ENCODE data around the gene KRT85.

KRT85 gene

GRCh38 chr12:52367876-52368275 is 595 bp upstream of the KRT85 start:
- no peak for DNase-seq (ENCODE audit: low spot score)

- DNase-seq (ENCODE audit: low spot score) = no peak
These were observed 2.3 kb downstream of the KRT85 start for GRCh38 chr12:52364901-52365489.

- DNase-seq (ENCODE audit: low spot score) = no peak
These were observed 3.2 kb downstream of the KRT85 start for GRCh38 chr12:52364061-52364460.

- no peak for DNase-seq (ENCODE audit: low spot score)
These were observed 4.1 kb downstream of the KRT85 start for GRCh38 chr12:52363111-52363679.

GRCh38 chr12:52362118-52362726 is 5.1 kb downstream of the KRT85 start:
- DNase-seq (ENCODE audit: low spot score) = no peak

- DNase-seq (ENCODE audit: low spot score) = no peak
These were observed 5.7 kb downstream of the KRT85 start for GRCh38 chr12:52361553-52361952.

GRCh38 chr12:52360663-52361271 is 6.5 kb downstream of the KRT85 start:
- DNase-seq (ENCODE audit: low spot score) = no peak

- no peak for DNase-seq (ENCODE audit: low spot score)
These were observed 7.1 kb downstream of the KRT85 start for GRCh38 chr12:52360106-52360662.

GRCh38 chr12:52359621-52360061 is 7.6 kb downstream of the KRT85 start:
- no peak for DNase-seq (ENCODE audit: low spot score)

GRCh38 chr12:52358575-52359350 is 8.5 kb downstream of the KRT85 start:
- no peak for DNase-seq (ENCODE audit: low spot score)

GRCh38 chr12:52356762-52357580 is 10.3 kb downstream of the KRT85 start:
- no peak for DNase-seq (ENCODE audit: low spot score)

- no peak for DNase-seq (ENCODE audit: low spot score)
These were observed 11.1 kb downstream of the KRT85 start for GRCh38 chr12:52356031-52356761.

- no peak for DNase-seq (ENCODE audit: low spot score)
These were observed 12.1 kb downstream of the KRT85 start for GRCh38 chr12:52355176-52355575.

GRCh38 chr12:52354200-52354599 is 13.1 kb downstream of the KRT85 start:
- no peak for DNase-seq (ENCODE audit: low spot score)

GRCh38 chr12:52353766-52354165 is 13.5 kb downstream of the KRT85 start:
- no peak for DNase-seq (ENCODE audit: low spot score)

GRCh38 chr12:52352951-52353350 is 14.3 kb downstream of the KRT85 start:
- DNase-seq (ENCODE audit: low spot score) = no peak

- no peak for DNase-seq (ENCODE audit: low spot score)
These were observed 15.9 kb downstream of the KRT85 start for GRCh38 chr12:52351196-52352059.

GRCh38 chr12:52350786-52351185 is 16.5 kb downstream of the KRT85 start:
- DNase-seq (ENCODE audit: low spot score) = no peak

GRCh38 chr12:52350021-52350620 is 17.2 kb downstream of the KRT85 start:
- DNase-seq (ENCODE audit: low spot score) = no peak
